Measurements from ENCODE around the gene RFC2. TPM values are rescaled to one million over a fixed set of nuclear protein-coding genes. Genes with fewer than 3 reads are reported as not detected.
A peak's percentile ranks its signal among the peaks of the same experiment; 100 is the strongest.

The RFC2 gene
- total RNA-seq, 2 donors from 2014 or later, result 56.7 to 71.6 TPM

DNA sequence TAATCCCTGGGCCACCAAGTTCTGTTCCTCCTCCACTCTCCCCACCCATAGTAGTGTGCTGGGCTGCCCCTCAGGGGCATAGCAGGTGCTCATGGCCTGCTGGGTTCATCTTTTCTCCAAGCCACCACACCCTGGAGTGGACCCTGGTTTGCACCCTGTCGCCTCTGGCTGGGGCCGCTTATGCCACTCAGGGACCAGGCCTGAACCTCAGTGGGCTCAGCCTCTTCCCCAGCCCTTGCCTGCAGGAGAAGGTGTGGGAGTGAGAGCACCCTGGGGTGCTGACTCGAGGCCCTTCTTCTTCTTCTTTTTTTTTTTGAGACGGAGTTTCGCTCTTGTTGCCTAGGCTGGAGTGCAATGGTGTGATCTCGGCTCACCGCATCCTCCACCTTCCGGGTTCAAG lies 45.2 kb upstream of the RFC2 start:
- H3K4me3 Mint-ChIP-seq, result no peak overlapping the region
- Histone ChIP-seq H3K9me3 (ENCODE audit: control insufficient read depth, low read length) (no peaks in the 10 kb centered on the region), H3K4me1 (ENCODE audit: control insufficient read depth, insufficient read depth, low read length) (no peaks in the 10 kb centered on the region), H3K27me3 (ENCODE audit: control insufficient read depth, insufficient read depth, low read length, poor library complexity, severe bottlenecking) (no peaks in the 10 kb centered on the region), H3K4me3 (ENCODE audit: low read length) (no peak overlapping the region), H3K36me3 (ENCODE audit: control insufficient read depth, insufficient read depth, low read length) (peaks cover 8% of the 10 kb centered on the region), H3K27ac (ENCODE audit: low read depth, low read length) (no peak overlapping the region), H3K9ac (ENCODE audit: extremely low read depth, low read length, poor library complexity, severe bottlenecking) (no peak overlapping the region)
- no peak overlapping the region for H3K27ac Mint-ChIP-seq
- no peaks in the 10 kb centered on the region for H3K27me3 Mint-ChIP-seq (ENCODE audit: insufficient read depth)
- no peak for DNase-seq
- TF ChIP-seq, protein P1, sequence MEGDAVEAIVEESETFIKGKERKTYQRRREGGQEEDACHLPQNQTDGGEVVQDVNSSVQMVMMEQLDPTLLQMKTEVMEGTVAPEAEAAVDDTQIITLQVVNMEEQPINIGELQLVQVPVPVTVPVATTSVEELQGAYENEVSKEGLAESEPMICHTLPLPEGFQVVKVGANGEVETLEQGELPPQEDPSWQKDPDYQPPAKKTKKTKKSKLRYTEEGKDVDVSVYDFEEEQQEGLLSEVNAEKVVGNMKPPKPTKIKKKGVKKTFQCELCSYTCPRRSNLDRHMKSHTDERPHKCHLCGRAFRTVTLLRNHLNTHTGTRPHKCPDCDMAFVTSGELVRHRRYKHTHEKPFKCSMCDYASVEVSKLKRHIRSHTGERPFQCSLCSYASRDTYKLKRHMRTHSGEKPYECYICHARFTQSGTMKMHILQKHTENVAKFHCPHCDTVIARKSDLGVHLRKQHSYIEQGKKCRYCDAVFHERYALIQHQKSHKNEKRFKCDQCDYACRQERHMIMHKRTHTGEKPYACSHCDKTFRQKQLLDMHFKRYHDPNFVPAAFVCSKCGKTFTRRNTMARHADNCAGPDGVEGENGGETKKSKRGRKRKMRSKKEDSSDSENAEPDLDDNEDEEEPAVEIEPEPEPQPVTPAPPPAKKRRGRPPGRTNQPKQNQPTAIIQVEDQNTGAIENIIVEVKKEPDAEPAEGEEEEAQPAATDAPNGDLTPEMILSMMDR (conservative IDR thresholded peaks at IDR 0.05), result no peak
- H3K4me1 Mint-ChIP-seq, result peaks cover 8% of the 10 kb centered on the region
- 73 to 95% methylated on average over 3 to 8 of the region's 8 CpGs for WGBS, 2 experiments (ENCODE audit: insufficient coverage in 1 of 2, insufficient read length in 1 of 2)
- H3K36me3 Mint-ChIP-seq (ENCODE audit: low read depth), result peaks cover 30% of the 10 kb centered on the region
- peaks cover 2% of the 10 kb centered on the region for H3K9me3 Mint-ChIP-seq

DNA sequence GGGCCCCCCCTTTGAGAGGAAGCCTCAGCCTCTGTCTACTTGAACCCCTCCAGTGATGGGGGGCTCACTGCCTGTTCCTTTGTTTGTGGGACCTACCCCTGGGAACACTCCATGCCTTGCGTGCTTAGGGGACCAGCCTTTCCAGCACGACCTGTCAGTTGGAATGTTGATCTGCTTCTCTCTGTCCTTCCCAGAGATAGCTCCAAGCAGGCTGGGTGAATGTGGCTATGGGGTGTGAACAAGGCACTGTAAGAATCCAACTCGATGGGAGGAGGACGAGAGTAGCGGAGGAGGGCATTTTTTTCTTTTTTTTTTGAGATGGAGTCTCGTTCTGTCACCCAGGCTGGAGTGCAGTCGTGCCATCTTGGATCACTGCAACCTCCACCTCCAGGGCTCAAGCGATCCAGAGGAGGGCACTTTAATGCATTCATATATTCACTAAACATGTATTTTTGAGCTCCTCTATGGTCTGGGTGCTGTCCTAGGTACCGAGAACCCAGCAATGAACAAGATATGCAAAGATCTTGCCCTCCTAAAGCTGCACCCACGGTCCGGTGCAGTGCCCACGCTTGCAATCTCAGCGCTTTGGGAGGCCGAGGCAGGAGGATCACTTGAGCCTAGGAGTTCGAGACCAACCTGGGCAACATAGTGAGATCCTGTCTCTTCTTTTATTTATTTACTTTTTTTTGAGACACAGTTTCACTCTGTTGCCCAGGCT lies 43.5 kb upstream of the RFC2 start:
- WGBS, 2 experiments (ENCODE audit: insufficient coverage in 1 of 2, insufficient read length in 1 of 2), result 95 to 96% methylated on average over 11 to 15 of the region's 15 CpGs
- peak overlapping the region; percentile 35 for H3K27ac Mint-ChIP-seq
- Histone ChIP-seq H3K9me3 (ENCODE audit: control insufficient read depth, low read length) (no peaks in the 10 kb centered on the region), H3K4me1 (ENCODE audit: control insufficient read depth, insufficient read depth, low read length) (peaks cover 3% of the 10 kb centered on the region), H3K4me3 (ENCODE audit: low read length) (no peak overlapping the region), H3K9ac (ENCODE audit: extremely low read depth, low read length, poor library complexity, severe bottlenecking) (no peak overlapping the region), H3K36me3 (ENCODE audit: control insufficient read depth, insufficient read depth, low read length) (peaks cover 8% of the 10 kb centered on the region), H3K27ac (ENCODE audit: low read depth, low read length) (no peak overlapping the region), H3K27me3 (ENCODE audit: control insufficient read depth, insufficient read depth, low read length, poor library complexity, severe bottlenecking) (no peaks in the 10 kb centered on the region)
- no peaks in the 10 kb centered on the region for H3K27me3 Mint-ChIP-seq (ENCODE audit: insufficient read depth)
- peaks cover 2% of the 10 kb centered on the region for H3K9me3 Mint-ChIP-seq
- TF ChIP-seq, protein P1 (conservative IDR thresholded peaks at IDR 0.05), result no peak
- DNase-seq, result no peak
- H3K36me3 Mint-ChIP-seq (ENCODE audit: low read depth), result peaks cover 30% of the 10 kb centered on the region
- H3K4me1 Mint-ChIP-seq, result peaks cover 22% of the 10 kb centered on the region
- H3K4me3 Mint-ChIP-seq, result no peak overlapping the region

DNA sequence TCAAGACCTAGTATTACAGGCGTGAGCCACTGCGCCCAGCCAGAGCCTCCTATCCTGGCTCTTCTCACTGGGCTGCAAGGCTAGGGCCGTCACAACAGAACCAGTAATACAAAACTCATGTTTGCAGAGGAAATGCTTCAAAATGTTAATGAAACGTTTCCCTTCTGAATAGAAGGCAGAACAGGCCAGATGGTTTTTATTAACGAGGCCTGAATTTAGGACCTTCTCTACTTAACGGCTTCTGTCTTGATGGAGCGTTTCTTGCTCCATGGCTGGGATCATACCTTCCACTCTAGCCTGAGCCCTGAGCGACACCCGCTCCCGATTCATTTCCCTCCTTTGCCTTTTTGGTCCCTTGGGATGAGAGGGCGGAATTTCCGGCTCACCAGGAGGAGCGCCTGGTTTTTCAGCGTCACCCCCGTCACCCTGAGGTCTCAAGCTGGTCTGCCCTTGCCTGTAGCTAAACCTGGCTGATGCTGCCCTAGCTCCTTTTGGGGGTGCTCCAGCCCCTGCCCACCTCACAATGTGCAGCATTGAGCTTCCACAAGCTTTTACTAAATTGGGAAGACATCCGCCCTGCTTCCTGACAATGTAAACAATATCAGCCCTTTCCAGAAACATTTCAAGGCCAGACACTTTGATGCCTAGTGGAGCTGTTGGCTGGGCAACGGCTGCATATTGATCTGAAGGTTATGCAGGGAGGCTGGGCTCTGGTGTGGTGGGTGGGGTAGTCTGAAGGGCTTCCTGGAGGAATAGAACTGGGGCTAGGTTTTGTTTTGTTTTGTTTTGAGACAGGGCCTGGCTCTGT lies 40.2 kb upstream of the RFC2 start:
- no peaks in the 10 kb centered on the region for H3K27me3 ChIP-seq (ENCODE audit: control insufficient read depth, insufficient read depth, low read length, poor library complexity, severe bottlenecking)
- peaks cover 22% of the 10 kb centered on the region for H3K36me3 Mint-ChIP-seq (ENCODE audit: low read depth)
- peaks cover 8% of the 10 kb centered on the region for H3K36me3 ChIP-seq (ENCODE audit: control insufficient read depth, insufficient read depth, low read length)
- peaks cover 2% of the 10 kb centered on the region for H3K9me3 Mint-ChIP-seq
- DNase-seq, result peak; percentile 58
- H3K4me1 Mint-ChIP-seq, result peaks cover 32% of the 10 kb centered on the region
- no peak overlapping the region for H3K4me3 ChIP-seq (ENCODE audit: low read length)
- no peaks in the 10 kb centered on the region for H3K27me3 Mint-ChIP-seq (ENCODE audit: insufficient read depth)
- peak overlapping the region; percentile 76 for H3K27ac ChIP-seq (ENCODE audit: low read depth, low read length)
- H3K9ac ChIP-seq (ENCODE audit: extremely low read depth, low read length, poor library complexity, severe bottlenecking), result no peak overlapping the region
- 79 to 86% methylated on average over 15 to 17 of the region's 17 CpGs for WGBS, 2 experiments (ENCODE audit: insufficient coverage in 1 of 2, insufficient read length in 1 of 2)
- no peak overlapping the region for H3K4me3 Mint-ChIP-seq
- TF ChIP-seq, protein P1 (conservative IDR thresholded peaks at IDR 0.05), result no peak
- H3K4me1 ChIP-seq (ENCODE audit: control insufficient read depth, insufficient read depth, low read length), result peaks cover 4% of the 10 kb centered on the region
- H3K9me3 ChIP-seq (ENCODE audit: control insufficient read depth, low read length), result no peaks in the 10 kb centered on the region
- no peak overlapping the region for H3K27ac Mint-ChIP-seq

All from endodermal cell (in vitro differentiated cells).